Mucosa of descending colon (tissue), 3 donors: Measurements from ENCODE around the gene GPR26. TPM values are rescaled to one million over a fixed set of nuclear protein-coding genes. Genes with fewer than 3 reads are reported as not detected.

Experiments used
- ATAC-seq: fragments of 200-7000 bp; cut with Tn5 transposase; one replicate; pipeline ENCODE4 v1.9.1; 2020; ENCODE audit warnings: mild to moderate bottlenecking, moderate library complexity
- DNase-seq, 3 donors: peaks; one replicate each; pipeline ENCODE4 v3.0.0-alpha.2; 2020
- H3K36me3 ChIP-seq: fragments of 200-600 bp; one replicate; pipeline ENCODE4 v1.8.0; 2021; ENCODE audit warnings: low read depth, mild to moderate bottlenecking
- H3K4me1 ChIP-seq: fragments of 200-600 bp; one replicate; pipeline ENCODE4 v1.8.0; 2021; ENCODE audit warnings: low read depth, mild to moderate bottlenecking
- H3K4me3 ChIP-seq: fragments of 200-600 bp; one replicate; pipeline ENCODE4 v1.8.0; 2021; ENCODE audit warnings: mild to moderate bottlenecking
- H3K9me3 ChIP-seq: fragments of 200-600 bp; one replicate; pipeline ENCODE4 v1.8.0; 2021; ENCODE audit warnings: mild to moderate bottlenecking
- intact Hi-C, 2 donors: fragments of 100-400 bp; cut with DNase I in 1 of 2; cut with micrococcal nuclease in 1 of 2; formaldehyde crosslinking; loops; one replicate each; pipeline versions ENCODE4 v1.11.0 to v1.11.1; 2022; cut with DNase I, micrococcal nuclease
- total RNA-seq, 3 donors: library from RNA; stranded (reverse); fragmentation: NEBNext Ultra II Directional in 2 of 3; extraction: Animal tissue kit (Norgen Biotek cat#: 25700) in 2 of 3; gene quantifications; one replicate each; pipeline versions ENCODE4 v1.2.1 to v1.2.4, GENCODE V29; 2021 to 2023
- TF ChIP-seq, protein P1 (sequence below): fragments of 200-600 bp; IDR thresholded peaks from one replicate; pipeline ENCODE4 v1.8.0; 2022; ENCODE audit warnings: antibody characterized with exemption, mild to moderate bottlenecking
- donor health status: DM: no; HTN: no; CAD: no; lungs with moderate emphysema.
- donor health status: DM: no; HTN: no; CAD: no.
- donor health status: DM: no; HTN: yes; CAD: no.

GPR26 gene
- total RNA-seq, 3 donors from 2014 or later = not detected

DNA sequence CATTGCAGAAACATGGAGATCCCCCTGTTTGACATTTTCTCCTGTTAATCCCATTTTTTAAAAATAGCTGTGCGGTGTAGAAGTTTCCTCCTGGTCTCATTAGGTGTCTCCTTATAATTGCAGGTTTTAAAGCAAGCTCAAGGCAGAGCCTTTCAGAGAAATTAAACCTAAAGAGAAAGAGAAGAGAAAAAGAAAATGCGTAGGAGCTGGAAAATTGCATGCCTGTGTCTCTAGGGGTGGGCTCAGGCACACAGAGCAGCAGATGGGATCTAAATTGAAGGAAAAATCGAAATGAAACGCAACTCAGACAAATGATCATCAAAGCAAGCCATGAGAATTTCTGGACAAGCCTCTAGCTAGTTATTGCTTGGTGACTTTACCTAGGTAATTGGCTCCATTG lies 40.1 kb downstream of the GPR26 start:
- no peak overlapping the region for H3K4me3 ChIP-seq
- H3K9me3 ChIP-seq = no peaks in the 10 kb centered on the region
- no peak for DNase-seq
- intact Hi-C loops = no loop called here
- H3K36me3 ChIP-seq = no peaks in the 10 kb centered on the region
- TF ChIP-seq, protein P1, sequence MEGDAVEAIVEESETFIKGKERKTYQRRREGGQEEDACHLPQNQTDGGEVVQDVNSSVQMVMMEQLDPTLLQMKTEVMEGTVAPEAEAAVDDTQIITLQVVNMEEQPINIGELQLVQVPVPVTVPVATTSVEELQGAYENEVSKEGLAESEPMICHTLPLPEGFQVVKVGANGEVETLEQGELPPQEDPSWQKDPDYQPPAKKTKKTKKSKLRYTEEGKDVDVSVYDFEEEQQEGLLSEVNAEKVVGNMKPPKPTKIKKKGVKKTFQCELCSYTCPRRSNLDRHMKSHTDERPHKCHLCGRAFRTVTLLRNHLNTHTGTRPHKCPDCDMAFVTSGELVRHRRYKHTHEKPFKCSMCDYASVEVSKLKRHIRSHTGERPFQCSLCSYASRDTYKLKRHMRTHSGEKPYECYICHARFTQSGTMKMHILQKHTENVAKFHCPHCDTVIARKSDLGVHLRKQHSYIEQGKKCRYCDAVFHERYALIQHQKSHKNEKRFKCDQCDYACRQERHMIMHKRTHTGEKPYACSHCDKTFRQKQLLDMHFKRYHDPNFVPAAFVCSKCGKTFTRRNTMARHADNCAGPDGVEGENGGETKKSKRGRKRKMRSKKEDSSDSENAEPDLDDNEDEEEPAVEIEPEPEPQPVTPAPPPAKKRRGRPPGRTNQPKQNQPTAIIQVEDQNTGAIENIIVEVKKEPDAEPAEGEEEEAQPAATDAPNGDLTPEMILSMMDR = no peak
- H3K4me1 ChIP-seq = no peaks in the 10 kb centered on the region
- ATAC-seq = no peak

DNA sequence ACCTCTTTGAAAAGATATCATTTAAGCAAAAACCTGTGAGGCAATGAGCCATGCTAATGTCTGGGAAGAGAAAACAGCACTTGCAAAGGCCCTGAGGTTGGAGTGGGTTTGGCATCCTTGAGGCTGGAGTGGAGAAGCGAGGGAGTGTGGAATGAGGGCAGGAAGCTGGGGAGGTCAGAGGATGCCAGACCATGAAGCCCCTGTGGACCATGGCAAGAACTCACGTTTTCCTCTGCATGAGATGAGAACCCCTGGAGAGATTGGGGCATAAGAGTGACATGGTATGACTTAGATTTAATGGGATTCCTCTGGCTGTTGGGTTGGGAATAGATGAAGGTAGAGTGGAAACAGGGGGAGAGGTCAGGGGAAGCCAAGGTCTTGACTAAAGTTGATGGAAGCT lies 49.4 kb downstream of the GPR26 start:
- Histone ChIP-seq H3K9me3 (no peaks in the 10 kb centered on the region), H3K4me1 (no peaks in the 10 kb centered on the region), H3K36me3 (no peaks in the 10 kb centered on the region), H3K4me3 (no peak overlapping the region)
- no peak for DNase-seq
- intact Hi-C loops = no loop called here
- ATAC-seq = no peak
- TF ChIP-seq, protein P1 = no peak

DNA sequence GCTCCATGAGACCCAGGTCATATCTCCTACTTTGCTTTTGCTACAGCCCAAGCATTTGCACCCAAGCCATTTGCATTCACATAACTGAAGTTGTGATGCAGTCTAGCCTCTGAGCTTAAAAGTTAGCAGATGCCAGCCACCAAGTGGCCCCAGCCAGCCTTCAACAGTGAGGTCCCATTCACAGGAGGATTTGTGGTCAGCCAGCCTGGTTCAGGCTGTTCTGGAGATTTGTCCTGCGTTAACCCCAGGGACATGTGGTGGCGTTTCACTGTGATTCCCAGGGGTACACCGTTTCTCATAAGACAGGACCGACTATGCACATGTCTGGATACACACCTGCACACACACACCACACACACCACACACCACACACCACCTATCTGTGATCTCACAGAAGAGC lies 51.2 kb downstream of the GPR26 start:
- no peak overlapping the region for H3K4me3 ChIP-seq
- no peaks in the 10 kb centered on the region for H3K9me3 ChIP-seq
- no peak for DNase-seq
- no peaks in the 10 kb centered on the region for H3K4me1 ChIP-seq
- TF ChIP-seq, protein P1 = no peak
- no peaks in the 10 kb centered on the region for H3K36me3 ChIP-seq
- intact Hi-C loops = no loop called here
- no peak for ATAC-seq

DNA sequence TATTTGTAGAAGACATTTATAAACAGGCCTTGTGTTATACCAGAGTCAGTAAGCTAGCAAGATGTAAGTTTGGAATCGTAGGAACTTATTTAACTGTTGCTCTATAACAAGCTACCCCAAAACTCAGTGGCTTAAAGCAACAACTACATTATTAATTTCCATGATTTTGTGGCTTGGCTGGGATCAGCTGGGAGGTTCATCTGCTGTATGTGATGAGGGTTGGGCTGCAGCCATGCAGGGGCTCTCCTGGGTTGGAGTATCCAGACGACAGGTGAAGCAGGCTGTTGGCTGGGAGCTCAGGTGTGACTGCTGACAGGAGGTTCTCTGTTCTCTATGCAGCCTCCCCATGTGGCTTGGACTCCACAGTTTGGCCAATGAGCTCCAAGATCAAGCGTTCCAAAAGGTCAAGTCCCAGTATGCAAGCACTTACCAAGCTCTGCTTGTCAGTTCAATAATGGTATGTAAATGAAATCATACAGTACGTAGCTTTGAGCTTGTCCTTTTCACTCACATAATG lies 52.4 kb downstream of the GPR26 start:
- no peak for DNase-seq
- no peaks in the 10 kb centered on the region for H3K9me3 ChIP-seq
- no peaks in the 10 kb centered on the region for H3K36me3 ChIP-seq
- TF ChIP-seq, protein P1 = no peak
- no peaks in the 10 kb centered on the region for H3K4me1 ChIP-seq
- ATAC-seq = no peak
- intact Hi-C loops = no loop called here
- no peak overlapping the region for H3K4me3 ChIP-seq

DNA sequence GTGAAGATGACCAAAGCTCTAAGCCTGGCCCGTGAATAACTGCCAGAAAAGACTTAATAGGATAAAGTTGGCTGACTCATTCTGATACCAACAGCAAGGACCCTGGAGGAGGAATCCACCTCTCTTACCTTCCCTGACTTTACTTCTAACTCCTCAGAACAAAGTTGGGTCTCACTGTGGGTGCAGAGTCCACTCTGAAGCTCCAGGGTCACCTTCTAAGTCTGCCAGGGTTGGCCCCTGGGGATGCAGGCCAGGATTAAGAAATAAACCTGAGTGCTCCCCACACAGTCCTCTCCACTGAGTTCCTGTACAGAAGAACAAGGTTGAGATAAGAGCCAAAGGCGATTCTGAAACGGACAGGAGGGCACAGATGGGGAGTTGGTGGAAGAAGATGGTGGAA lies 54.4 kb downstream of the GPR26 start:
- TF ChIP-seq, protein P1 = no peak
- ATAC-seq (no peak), DNase-seq (no peak)
- intact Hi-C loops = no loop called here
- H3K4me3 ChIP-seq = no peak overlapping the region
- no peaks in the 10 kb centered on the region for H3K36me3 ChIP-seq
- H3K9me3 ChIP-seq = no peaks in the 10 kb centered on the region
- no peaks in the 10 kb centered on the region for H3K4me1 ChIP-seq

DNA sequence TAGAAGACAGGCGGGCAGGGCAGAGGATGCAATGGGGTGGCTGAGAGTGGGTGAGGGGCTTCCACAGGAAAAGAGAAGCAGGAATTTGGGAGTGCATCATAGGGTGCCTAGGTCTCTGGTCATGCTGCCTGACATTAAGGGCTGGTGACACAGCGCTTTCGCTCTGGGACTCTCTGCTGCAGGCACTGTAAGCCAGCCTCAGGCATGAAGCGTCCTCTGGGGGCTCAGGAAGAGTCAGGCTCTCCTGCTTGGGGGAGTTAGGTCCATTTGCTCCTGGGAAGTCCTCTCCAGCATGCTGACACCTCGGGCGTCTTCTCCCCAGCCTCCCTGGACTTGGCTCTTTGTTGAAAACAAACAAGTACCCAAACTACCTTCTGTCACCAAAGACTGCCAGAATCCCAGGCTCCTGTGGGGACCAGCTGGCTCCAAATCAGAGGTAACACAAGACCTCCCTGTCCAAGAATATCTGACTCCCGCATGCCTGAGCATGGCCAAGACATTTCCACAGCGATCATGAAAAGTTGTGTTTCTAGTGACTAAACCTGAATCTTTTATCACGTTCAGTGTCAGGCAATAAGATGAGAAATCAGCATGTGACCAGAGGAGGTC lies 55.4 kb downstream of the GPR26 start:
- intact Hi-C loops = no loop called here
- DNase-seq (no peak), ATAC-seq (no peak)
- H3K36me3 ChIP-seq = no peaks in the 10 kb centered on the region
- no peak overlapping the region for H3K4me3 ChIP-seq
- TF ChIP-seq, protein P1 = no peak
- no peaks in the 10 kb centered on the region for H3K9me3 ChIP-seq
- no peaks in the 10 kb centered on the region for H3K4me1 ChIP-seq
